Measurements from ENCODE around the gene UNC79.

GRCh38 chr14:93490001-93490400 is 59.3 kb downstream of the UNC79 start:
- TF ChIP-seq EZH2 (IDR thresholded peaks at IDR 0.05; ENCODE audit: insufficient read depth, poor library complexity, severe bottlenecking), result no peak
- no peak for TF ChIP-seq EZH2phosphoT487 (IDR thresholded peaks at IDR 0.05; ENCODE audit: insufficient read depth, low read depth)
